SK-N-SH treated with all-trans-retinoic acid at 6 μM for 48 hours (cell line): Measurements from ENCODE around the gene KIF18A.

Experiments used
- CREB5 ChIP-seq: fragments of 250-450 bp; sonication (Bioruptor Pico); IDR thresholded peaks from 2 replicates; pipeline ENCODE4 v1.5.1; 2020; ENCODE audit warnings: low read depth, mild to moderate bottlenecking, moderate library complexity
- GLIS3 ChIP-seq: fragments of 250-450 bp; sonication (Bioruptor Pico); IDR thresholded peaks from 2 replicates; pipeline ENCODE4 v1.5.0; 2020; ENCODE audit warnings: mild to moderate bottlenecking, moderate library complexity
- ISL1 ChIP-seq: fragments of 250-450 bp; sonication (Bioruptor Pico); IDR thresholded peaks from 2 replicates; pipeline ENCODE4 v2.1.2; 2022; ENCODE audit warnings: mild to moderate bottlenecking, moderate library complexity
- PATZ1 ChIP-seq: fragments of 250-450 bp; sonication (Bioruptor Pico); IDR thresholded peaks from 2 replicates; pipeline ENCODE4 v1.8.0; 2020; ENCODE audit warnings: mild to moderate bottlenecking, moderate library complexity, borderline replicate concordance
- POU6F1 ChIP-seq: fragments of 250-450 bp; sonication (Bioruptor Pico); IDR thresholded peaks from 2 replicates; pipeline ENCODE4 v1.8.0; 2021; ENCODE audit warnings: low read depth, mild to moderate bottlenecking, moderate library complexity, borderline replicate concordance
- RARB ChIP-seq: fragments of 250-450 bp; sonication (Bioruptor Pico); IDR thresholded peaks from 2 replicates; pipeline ENCODE4 v1.8.0; 2021; ENCODE audit warnings: mild to moderate bottlenecking, moderate library complexity
- TSHZ2 ChIP-seq: fragments of 250-450 bp; sonication (Bioruptor Pico); IDR thresholded peaks from 2 replicates; pipeline ENCODE4 v1.5.0; 2020; ENCODE audit warnings: mild to moderate bottlenecking, moderate library complexity
- ZC3H10 ChIP-seq: fragments of 250-450 bp; sonication (Bioruptor Pico); IDR thresholded peaks from 2 replicates; pipeline ENCODE4 v1.5.1; 2021; ENCODE audit warnings: mild to moderate bottlenecking, moderate library complexity
- ZFP30 ChIP-seq: fragments of 450-650 bp; formaldehyde crosslinking; IDR thresholded peaks from 2 replicates; pipeline ENCODE4 v1.5.0; 2022; ENCODE audit warnings: mild to moderate bottlenecking, moderate library complexity
- ZNF565 ChIP-seq: fragments of 450-650 bp; formaldehyde crosslinking; conservative IDR thresholded peaks from 2 replicates; pipeline ENCODE4 v1.5.0; 2020; ENCODE audit warnings: low read depth, mild to moderate bottlenecking, moderate library complexity
- ZNF8 ChIP-seq: fragments of 450-650 bp; formaldehyde crosslinking; IDR thresholded peaks from 2 replicates; pipeline ENCODE4 v1.5.0; 2020; ENCODE audit warnings: mild to moderate bottlenecking, moderate library complexity

GRCh38 chr11:28117712-28118111 is 9.8 kb upstream of the KIF18A start:
- no peak for TF ChIP-seq RARB (CRISPR knock-in tag)
- TF ChIP-seq ZNF8, result no peak
- no peak for TF ChIP-seq ZC3H10 (CRISPR knock-in tag)
- no peak for TF ChIP-seq ZFP30
- no peak for TF ChIP-seq POU6F1 (CRISPR knock-in tag)
- no peak for TF ChIP-seq PATZ1 (CRISPR knock-in tag)
- TF ChIP-seq GLIS3 (CRISPR knock-in tag), result no peak
- TF ChIP-seq TSHZ2 (CRISPR knock-in tag), result no peak
- TF ChIP-seq ISL1, result no peak
- TF ChIP-seq CREB5 (CRISPR knock-in tag), result no peak
- TF ChIP-seq ZNF565 (CRISPR knock-in tag), result no peak
